Left kidney (tissue), 2 donors: ENCODE results near the gene BAG5. TPM values are rescaled to one million over a fixed set of nuclear protein-coding genes. Genes with fewer than 3 reads are reported as not detected.

Experiments used
- DNase-seq: peaks from one replicate; pipeline ENCODE4 v3.0.0-alpha.2; 2013
- polyA plus RNA-seq: library from polyadenylated mRNA; unstranded; fragments of 120-200 nt; gene quantifications from one replicate; pipeline ENCODE4 v1.2.1, GENCODE V29; 2013; ENCODE audit not compliant: insufficient read length

BAG5 gene
- polyA plus RNA-seq, 1 donor: 35.7 TPM

DNA sequence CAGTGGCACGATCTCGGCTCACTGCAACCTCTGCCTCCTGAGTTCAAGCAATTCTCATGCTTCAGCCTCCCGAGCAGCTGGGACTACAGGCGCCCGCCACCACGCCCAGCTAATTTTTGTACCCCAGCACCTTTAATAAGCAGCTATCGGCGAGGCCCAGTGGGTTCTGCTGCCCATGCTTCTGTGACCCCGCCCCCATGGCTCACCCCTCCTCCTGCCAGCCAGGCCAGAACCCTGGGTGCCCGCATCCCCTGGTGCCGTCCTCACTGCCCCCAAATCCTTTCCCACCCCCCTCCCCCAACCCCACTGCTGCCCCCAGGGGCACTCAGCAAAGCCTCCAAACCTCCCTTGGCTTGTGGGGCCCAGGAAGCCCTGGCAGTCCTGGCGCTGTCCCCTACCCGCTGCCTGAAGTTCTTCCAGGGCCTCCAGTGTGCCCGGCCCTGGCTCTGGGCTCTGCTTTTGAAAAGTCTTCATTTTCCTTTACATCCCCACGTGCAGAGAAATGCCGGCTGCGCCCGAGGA is 14.5 kb downstream of the BAG5 start:
- no peak for DNase-seq

- DNase-seq: no peak
These were observed 15.0 kb downstream of the BAG5 start for GRCh38 chr14:103547455-103547940.

DNA sequence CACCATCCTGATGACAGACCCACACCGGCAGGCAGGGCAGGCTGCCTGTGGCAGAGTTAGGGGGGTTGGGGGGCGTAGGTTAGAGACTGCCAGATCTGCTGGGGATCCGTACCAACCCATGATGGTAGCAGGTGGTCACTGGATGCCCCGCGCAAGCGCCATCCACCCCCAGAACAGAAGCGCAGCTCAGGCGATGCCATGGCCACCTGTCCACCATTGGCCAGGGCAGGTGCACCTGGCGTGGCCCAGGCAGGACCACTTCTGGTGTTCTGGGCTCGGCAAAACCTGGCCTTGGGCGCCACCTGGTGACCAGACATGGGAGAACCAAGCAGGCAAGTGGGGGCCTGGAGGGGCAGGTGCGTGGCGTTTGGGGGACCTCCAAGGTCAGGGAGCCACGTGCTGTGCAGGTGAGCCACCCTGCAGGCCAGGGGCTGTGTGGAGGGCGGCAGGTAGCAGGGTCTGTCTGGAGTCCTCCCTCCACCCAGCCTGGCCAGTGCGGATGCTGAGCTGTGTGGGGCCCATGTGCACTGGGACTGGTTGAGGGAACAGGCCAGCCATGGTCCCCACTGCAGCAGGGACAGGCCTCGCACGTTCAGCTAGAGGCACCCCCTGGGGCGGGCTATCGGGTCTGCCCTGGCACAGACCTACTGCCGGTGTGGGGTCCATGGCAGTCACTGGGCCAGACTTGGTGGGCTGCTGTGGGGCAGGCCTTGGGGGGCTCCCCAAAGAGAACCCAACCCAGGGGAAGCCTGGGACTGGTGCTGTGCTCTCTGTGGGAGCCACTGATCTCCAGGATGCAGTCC is 15.6 kb downstream of the BAG5 start:
- DNase-seq: no peak

DNA sequence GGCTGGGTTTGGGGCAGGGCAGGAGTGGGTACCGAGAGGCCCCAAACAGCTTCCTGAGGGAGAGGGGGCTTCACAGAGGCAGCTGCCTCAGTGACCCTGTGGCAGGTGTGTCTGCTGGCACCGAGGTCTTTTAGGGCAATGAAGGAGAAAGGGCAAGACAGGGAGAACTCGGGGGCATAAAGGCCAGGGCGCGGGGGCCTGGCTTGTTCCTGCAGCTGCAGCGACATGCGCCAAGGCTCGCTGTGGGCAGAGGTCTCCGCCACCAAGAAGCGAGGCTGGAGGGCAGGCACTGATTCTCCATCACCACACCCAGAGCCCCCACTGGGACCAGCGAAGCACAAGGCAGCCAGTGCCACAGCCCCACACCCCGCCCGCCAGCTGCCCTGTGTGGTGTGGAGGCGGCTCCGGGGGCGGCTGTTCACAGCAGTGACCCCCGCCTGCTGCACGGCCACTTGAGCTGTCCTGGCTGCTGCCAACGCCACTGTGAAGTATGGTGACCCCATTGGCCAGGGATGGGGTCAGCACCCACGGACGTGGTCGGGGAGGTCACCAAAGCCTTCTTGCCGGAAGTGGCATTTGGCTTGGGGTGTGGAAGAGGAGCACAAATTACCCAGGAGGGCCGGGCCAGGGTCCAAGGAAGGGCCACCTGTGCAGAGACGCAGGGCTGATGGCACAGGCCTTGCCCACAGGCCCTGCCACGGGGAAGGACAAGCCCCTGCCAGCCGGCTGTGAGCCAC is 16.4 kb downstream of the BAG5 start:
- DNase-seq: no peak

GRCh38 chr14:103545219-103545914 is 17.1 kb downstream of the BAG5 start:
- DNase-seq: no peak

GRCh38 chr14:103544388-103545218 is 17.9 kb downstream of the BAG5 start:
- DNase-seq: no peak

DNA sequence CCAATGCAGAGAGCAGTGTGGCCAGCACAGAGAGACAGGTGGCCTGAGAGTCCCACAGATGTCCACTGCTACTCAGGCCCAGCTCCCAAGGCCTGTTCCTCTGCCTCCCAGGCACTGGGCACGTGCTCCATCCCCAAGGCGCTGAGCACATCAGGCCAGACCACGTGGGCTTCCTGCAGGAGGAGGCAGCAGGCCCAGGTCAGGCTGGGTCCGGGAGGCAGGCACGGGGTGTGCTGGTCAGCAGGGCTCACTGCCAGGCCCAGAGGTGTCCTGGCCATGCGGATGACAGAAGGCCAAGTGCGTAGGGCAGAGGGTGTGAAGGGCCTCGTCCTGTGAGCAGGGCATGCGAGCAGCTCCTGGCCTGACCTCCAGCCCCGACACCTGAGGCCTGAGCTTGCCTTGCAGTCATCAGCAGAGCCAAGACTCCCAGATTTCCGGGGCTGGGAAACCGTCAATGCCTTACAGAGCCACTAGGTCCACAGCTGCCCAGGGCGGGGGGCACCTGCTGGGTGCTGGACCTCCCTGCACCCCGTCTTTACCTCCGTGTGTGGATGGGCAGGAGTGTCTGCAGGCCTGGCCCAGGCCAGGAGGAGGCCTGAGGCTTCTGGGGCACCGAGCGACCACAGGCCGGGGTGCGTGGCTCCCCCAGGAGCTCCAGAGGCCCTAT is 18.6 kb downstream of the BAG5 start:
- DNase-seq: no peak

DNA sequence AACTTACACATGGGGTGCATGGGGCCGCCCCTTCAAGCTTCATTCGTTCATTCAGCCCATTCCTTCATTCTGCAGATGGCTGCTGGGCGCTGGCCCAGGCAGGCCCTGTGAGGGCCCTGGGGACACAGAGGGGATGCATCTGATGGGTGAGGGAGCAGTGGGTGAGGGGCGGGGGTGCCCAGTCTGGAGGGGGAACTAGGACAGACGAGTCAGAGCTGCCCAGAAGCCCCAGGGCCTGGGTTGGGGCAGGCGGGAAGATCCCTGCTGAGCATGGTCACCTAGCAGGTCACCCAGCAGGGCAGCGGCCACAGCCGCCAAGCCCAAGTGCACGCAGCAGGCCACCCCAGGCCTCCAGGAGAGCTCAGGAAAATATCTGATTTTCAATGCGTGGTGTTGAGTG is 19.3 kb downstream of the BAG5 start:
- no peak for DNase-seq

GRCh38 chr14:103542605-103543088 is 19.8 kb downstream of the BAG5 start:
- no peak for DNase-seq

- no peak for DNase-seq
These were observed 20.5 kb downstream of the BAG5 start for GRCh38 chr14:103541709-103542604.

GRCh38 chr14:103540821-103541708 is 21.4 kb downstream of the BAG5 start:
- no peak for DNase-seq

- DNase-seq: no peak
These were observed 23.2 kb downstream of the BAG5 start for GRCh38 chr14:103539056-103539825.

GRCh38 chr14:103538291-103539055 is 24.0 kb downstream of the BAG5 start:
- DNase-seq: no peak

- no peak for DNase-seq
These were observed 25.1 kb downstream of the BAG5 start for GRCh38 chr14:103537175-103537990.

GRCh38 chr14:103536693-103537092 is 25.8 kb downstream of the BAG5 start:
- no peak for DNase-seq

GRCh38 chr14:103535891-103536565 is 26.4 kb downstream of the BAG5 start:
- no peak for DNase-seq
